ENCODE data around the gene STXBP1.

DNA sequence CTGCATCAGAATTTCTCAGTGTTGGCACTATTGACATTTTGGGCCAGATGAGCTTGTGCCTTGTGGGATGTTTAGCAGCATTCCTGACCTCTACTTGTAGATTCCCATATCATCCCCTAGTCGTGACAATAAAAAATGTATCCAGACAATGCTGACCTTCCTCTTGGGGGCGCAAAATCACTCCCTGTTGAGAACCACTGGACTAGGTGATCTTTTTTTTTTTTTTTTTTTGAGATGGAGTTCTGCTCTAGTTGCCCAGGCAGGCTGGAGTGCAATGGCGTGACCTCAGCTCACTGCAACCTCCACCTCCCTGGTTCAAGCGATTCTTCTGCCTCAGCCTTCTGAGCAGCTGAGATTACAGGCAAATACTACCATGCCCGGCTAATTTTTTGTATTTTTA lies 22.6 kb downstream of the STXBP1 start:
- TF ChIP-seq, protein P1, sequence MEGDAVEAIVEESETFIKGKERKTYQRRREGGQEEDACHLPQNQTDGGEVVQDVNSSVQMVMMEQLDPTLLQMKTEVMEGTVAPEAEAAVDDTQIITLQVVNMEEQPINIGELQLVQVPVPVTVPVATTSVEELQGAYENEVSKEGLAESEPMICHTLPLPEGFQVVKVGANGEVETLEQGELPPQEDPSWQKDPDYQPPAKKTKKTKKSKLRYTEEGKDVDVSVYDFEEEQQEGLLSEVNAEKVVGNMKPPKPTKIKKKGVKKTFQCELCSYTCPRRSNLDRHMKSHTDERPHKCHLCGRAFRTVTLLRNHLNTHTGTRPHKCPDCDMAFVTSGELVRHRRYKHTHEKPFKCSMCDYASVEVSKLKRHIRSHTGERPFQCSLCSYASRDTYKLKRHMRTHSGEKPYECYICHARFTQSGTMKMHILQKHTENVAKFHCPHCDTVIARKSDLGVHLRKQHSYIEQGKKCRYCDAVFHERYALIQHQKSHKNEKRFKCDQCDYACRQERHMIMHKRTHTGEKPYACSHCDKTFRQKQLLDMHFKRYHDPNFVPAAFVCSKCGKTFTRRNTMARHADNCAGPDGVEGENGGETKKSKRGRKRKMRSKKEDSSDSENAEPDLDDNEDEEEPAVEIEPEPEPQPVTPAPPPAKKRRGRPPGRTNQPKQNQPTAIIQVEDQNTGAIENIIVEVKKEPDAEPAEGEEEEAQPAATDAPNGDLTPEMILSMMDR (IDR thresholded peaks at IDR 0.05): no peak
- no peak for TF ChIP-seq POLR2A (IDR thresholded peaks at IDR 0.05)

Measured in esophagus squamous epithelium (tissue), 4 donors.